SK-N-MC (cell line): ENCODE measurements around the gene UBE2E2.

Experiments used
- DNase-seq: peaks from one replicate; pipeline ENCODE4 v3.0.0-alpha.2; 2011; ENCODE audit warnings: low read depth, low spot score
- H3K27ac ChIP-seq: fragments of 200-600 bp; sonication (generic); 2 replicates; pipeline ENCODE4 v1.5.1; 2016; ENCODE audit warnings: mixed run types
- H3K36me3 ChIP-seq: fragments of 200-600 bp; sonication (generic); 2 replicates; pipeline ENCODE4 v1.6.1; 2017; ENCODE audit warnings: antibody characterized with exemption, low read length, mixed read lengths; ENCODE audit not compliant: insufficient read depth
- H3K4me3 ChIP-seq: fragments of 200-600 bp; sonication (generic); 2 replicates; pipeline ENCODE4 v1.5.1; 2016
- H3K9ac ChIP-seq: fragments of 200-600 bp; sonication (generic); 2 replicates; pipeline ENCODE4 v1.8.0; 2017; ENCODE audit warnings: mixed run types, mixed read lengths; ENCODE audit not compliant: insufficient read length
- H3K9me3 ChIP-seq: fragments of 200-600 bp; sonication (generic); 2 replicates; pipeline ENCODE4 v1.6.1; 2017; ENCODE audit warnings: low read depth, mild to moderate bottlenecking, antibody characterized with exemption, low read length, moderate library complexity, mixed read lengths
- EZH2 ChIP-seq: fragments of 200-600 bp; sonication (generic); IDR thresholded peaks from one replicate; pipeline ENCODE4 v1.6.1; 2017; ENCODE audit warnings: antibody characterized with exemption
- FOXP2 ChIP-seq: optimal IDR thresholded peaks from 2 replicates; pipeline ENCODE3; 2011; ENCODE audit warnings: mild to moderate bottlenecking, moderate library complexity; ENCODE audit not compliant: insufficient read depth; ENCODE audit errors: extremely low read length, control extremely low read depth
- POLR2AphosphoS5 ChIP-seq: IDR thresholded peaks from 2 replicates; pipeline ENCODE4 v1.6.1; 2012; ENCODE audit warnings: mild to moderate bottlenecking, low read depth, low read length, borderline replicate concordance

Gene UBE2E2

DNA sequence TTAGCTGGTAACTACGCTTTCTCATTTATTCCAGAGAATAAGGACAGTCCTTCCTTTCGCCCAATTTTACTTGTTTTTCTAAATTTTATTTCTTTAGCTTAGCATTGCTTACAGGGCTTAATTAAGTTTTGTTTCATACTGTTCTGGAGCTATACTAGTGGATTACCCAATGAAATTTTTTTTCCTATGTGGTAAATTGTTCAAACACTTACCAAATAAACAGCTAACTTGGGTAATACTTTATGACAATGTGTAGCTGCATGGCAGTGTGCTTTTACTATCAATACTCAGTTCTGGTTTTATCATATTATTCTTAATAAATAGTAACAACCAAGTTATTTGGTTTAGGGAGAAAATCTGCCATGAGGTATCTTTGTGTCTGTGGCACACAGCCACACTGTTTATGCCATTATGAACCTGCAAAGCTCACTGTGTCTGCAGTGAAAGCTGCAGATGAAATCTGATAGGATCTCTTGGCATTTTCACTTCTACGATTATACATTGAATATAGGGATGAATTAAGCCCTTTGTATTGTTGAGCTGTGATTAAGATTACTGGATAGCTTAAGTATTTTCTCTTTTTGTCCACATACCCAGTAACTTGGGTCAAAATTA lies 37.2 kb downstream of the UBE2E2 start:
- TF ChIP-seq FOXP2 (no peak), EZH2 (no peak), POLR2AphosphoS5 (no peak)
- Histone ChIP-seq H3K36me3 (no peaks in the 10 kb centered on the region), H3K9me3 (no peaks in the 10 kb centered on the region), H3K27ac (no peak overlapping the region), H3K9ac (no peak overlapping the region), H3K4me3 (no peak overlapping the region)
- DNase-seq = no peak

GRCh38 chr3:23241256-23241655 lies 38.1 kb downstream of the UBE2E2 start:
- TF ChIP-seq EZH2 (no peak), FOXP2 (no peak), POLR2AphosphoS5 (no peak)
- Histone ChIP-seq H3K27ac (no peak overlapping the region), H3K36me3 (no peaks in the 10 kb centered on the region), H3K4me3 (no peak overlapping the region), H3K9me3 (no peaks in the 10 kb centered on the region), H3K9ac (no peak overlapping the region)
- DNase-seq = no peak

DNA sequence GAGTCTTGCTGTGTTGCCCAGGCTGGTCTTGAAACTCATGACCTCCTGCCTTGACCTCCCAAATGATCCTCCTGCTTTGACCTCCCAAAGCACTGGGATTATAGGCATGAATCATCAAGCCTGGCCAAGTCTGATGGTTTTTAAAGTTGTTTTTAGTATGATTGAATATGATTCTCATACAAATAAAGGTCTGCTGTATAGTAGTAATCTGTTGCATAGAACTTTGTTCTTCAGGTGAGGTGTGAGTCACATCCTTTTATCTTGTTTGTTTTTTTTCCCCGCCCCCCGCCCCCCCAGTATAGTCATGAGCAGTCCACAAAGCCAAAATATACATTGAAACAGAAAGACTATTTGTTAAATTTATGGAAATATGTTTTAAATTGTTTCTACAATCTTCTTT lies 39.0 kb downstream of the UBE2E2 start:
- H3K36me3 ChIP-seq = no peaks in the 10 kb centered on the region
- DNase-seq = no peak
- TF ChIP-seq POLR2AphosphoS5 = no peak
- no peak for TF ChIP-seq FOXP2
- no peak for TF ChIP-seq EZH2
- H3K4me3 ChIP-seq = no peak overlapping the region
- H3K27ac ChIP-seq = no peak overlapping the region
- no peaks in the 10 kb centered on the region for H3K9me3 ChIP-seq
- H3K9ac ChIP-seq = no peak overlapping the region

DNA sequence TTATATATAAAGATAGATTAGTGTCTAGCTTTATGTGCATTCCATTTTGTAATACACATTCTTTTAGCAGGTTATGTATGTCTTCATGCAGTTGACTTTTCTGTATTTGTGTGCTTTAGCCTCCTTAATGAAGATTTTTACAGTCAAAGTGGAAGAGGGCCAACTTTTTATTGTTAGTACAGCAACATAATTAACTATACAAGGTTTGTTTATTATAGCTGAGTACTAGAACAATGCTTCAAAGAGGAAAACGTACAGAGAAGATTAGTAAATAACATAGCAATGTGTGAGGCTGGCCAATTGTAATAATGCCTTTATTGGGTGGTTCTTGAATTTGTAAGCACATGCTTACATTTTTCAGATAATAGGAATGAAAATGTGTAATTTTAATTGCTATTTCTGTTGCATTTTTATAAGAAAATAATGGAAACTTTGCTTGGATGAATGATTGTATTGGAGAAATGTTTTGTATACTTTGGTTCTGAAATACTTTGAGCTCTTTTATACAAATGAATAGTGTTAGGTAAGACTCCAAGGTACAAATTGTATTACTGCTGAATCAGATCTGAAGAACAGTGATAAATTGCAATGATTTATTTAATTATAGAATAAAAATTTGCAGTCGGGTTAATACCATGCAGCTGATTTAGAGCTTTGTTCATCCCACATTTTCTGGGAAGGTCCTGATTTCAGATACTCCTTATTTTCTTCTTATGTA lies 41.4 kb downstream of the UBE2E2 start:
- no peak for TF ChIP-seq EZH2
- no peak for TF ChIP-seq FOXP2
- no peaks in the 10 kb centered on the region for H3K9me3 ChIP-seq
- H3K27ac ChIP-seq = no peak overlapping the region
- H3K36me3 ChIP-seq = no peaks in the 10 kb centered on the region
- DNase-seq = no peak
- no peak overlapping the region for H3K4me3 ChIP-seq
- H3K9ac ChIP-seq = no peak overlapping the region

DNA sequence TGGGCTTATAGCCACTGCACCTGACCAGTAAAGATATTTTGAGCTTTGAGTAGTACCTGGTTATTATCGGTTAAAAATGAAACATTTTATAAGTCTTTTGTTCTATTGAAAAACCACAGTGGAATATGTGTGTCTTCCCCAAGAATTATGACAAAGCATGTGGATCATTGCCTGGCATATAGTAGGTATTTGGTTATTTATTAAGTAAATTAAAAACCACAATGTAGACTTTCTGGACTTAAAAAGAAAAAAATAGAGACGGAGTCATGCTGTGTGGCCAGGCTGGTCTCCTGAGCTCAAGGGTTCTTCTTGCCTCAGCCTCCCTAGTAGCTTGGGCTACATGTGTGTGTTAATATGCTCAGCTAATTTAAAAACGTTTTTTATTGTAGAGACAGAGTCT lies 43.5 kb downstream of the UBE2E2 start:
- no peak for DNase-seq
- no peak for TF ChIP-seq POLR2AphosphoS5
- no peak for TF ChIP-seq FOXP2
- TF ChIP-seq EZH2 = no peak
- no peak overlapping the region for H3K4me3 ChIP-seq

DNA sequence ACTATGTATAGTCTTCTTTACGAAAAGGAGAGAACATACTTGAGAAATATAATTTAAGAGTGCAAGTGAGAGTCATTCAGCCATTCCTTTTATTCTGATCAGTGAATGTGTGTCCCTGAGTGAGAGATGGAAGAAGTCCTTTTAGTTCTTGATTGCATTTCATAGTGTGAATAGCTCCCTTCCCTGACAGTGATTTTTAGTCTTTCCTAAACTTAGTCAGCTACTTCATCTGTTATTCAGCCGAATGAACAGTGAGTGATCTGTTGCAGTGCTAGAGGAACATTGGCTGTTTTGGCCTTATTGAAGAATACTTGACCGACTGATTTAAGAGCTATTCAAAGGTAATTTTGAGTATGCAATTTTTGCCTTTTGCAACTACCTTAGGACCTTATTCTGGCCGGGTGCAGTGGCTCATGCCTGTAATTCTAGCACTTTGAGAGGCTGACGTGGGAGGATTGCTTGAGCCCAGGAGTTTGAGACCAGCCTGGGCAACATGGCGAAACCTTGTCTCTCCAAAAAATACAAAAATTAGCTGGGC lies 45.5 kb downstream of the UBE2E2 start:
- Histone ChIP-seq H3K4me3 (no peak overlapping the region), H3K9ac (no peak overlapping the region), H3K36me3 (no peaks in the 10 kb centered on the region), H3K27ac (peak overlapping the region; percentile 2; the same call in 1 of the 2 replicates), H3K9me3 (no peaks in the 10 kb centered on the region)
- TF ChIP-seq EZH2 = no peak
- no peak for TF ChIP-seq POLR2AphosphoS5
- TF ChIP-seq FOXP2 = no peak
- DNase-seq = no peak

More for the DNA sequence above, 43.5 kb downstream of the UBE2E2 start:
- H3K36me3 ChIP-seq = no peaks in the 10 kb centered on the region
- no peaks in the 10 kb centered on the region for H3K9me3 ChIP-seq
- H3K9ac ChIP-seq = no peak overlapping the region
- H3K27ac ChIP-seq = no peak overlapping the region

DNA sequence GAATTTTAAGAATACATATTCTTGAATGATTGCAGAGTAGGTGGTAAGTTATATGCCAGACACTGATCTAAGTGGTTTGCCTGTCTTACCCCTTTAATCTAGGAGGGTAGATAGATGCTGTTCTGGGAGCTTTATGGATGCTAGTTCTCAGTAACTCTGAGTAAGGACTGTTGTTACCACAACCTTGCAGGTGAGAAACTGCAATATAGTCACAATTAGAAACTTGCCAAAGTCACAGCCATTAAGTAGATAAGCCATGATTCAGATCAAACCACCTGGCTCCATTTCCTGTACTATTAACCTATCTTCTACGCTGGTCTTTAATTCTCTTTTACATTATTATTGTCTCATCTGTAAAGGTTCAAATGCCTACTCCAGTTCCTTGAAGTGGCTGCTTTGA lies 46.8 kb downstream of the UBE2E2 start:
- no peak overlapping the region for H3K4me3 ChIP-seq
- H3K36me3 ChIP-seq = no peaks in the 10 kb centered on the region
- TF ChIP-seq POLR2AphosphoS5 (no peak), EZH2 (no peak)
- no peak overlapping the region for H3K27ac ChIP-seq
- no peaks in the 10 kb centered on the region for H3K9me3 ChIP-seq
- DNase-seq = no peak
- H3K9ac ChIP-seq = no peak overlapping the region

DNA sequence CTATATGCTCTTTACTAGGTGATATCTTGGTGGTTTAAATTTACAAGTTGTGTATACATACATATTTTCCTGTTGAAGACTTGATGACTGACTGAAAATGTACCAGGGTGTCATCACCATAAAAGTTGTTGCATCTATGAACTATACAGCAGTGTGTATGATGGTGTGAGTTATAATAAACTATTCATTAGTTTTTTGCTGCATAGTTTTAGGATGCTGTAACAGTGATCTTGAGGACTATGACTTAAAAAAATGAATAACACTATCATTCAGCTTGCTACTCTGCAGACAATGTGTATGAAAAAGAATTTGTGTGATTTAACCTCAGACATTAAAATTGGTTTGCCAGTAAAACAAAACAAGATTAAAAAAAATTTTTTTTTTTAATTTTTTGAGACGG lies 49.0 kb downstream of the UBE2E2 start:
- H3K9me3 ChIP-seq = no peaks in the 10 kb centered on the region
- H3K36me3 ChIP-seq = no peaks in the 10 kb centered on the region
- no peak overlapping the region for H3K9ac ChIP-seq
- TF ChIP-seq FOXP2 (no peak), POLR2AphosphoS5 (no peak), EZH2 (no peak)
- no peak overlapping the region for H3K27ac ChIP-seq
- DNase-seq = no peak
- no peak overlapping the region for H3K4me3 ChIP-seq
